ENCODE measurements around the gene ZRSR2. TPM values are rescaled to one million over a fixed set of nuclear protein-coding genes. Genes with fewer than 3 reads are reported as not detected.

The ZRSR2 gene
- total and polyA plus RNA-seq, 9 of the 15 experiments (the other 6 are each of a cell fraction or from before 2014, with no cell fraction given), result 3.5 to 19.5 (median 8.6) TPM

DNA sequence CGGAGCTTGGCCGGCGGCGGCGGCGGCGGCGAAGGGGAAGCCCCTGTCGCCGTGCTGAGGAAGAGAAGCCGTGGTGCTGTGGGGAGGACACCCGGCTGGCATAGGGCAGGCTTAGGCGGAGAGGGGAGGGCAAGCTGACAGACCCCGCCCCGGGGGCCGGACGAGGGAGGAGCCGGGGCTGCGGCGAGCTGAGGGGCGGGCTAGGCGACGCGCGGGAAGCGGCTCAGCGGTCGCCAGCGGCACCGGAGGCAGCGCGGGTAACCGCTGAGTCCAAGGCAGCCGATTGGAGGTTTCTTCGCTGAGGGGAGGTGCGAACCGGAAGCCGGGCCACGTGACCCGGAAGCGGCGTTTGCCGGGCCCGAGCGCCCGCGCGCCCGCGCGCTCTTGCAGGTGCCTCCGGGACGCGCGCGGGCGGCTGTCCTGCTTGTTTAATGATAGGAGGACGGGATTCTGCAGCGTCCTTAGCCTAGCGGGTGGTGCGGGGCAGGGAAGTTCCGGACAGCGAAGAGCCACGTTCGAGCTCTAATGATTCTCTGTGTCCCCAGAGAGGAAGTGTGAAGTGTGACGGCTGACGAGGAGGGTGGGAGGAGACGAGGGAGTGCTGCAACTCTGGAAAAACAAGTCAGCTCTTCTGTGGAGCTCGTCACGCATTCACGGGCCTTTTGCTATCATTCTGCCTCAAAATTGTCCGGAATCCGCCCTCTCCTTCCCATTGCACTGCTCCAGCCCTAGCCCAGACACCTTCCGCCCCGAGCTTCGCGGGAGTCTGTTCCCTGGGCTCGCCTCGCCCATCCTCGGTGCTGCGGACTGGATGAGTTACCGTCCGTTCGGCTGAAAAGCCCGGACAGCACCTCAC, 64.7 kb downstream of the ZRSR2 start, which contains the start of gene AP1S2:
TSS of gene AP1S2 (minus strand) at position 102 of the 856 bp plus-strand sequence. CDS start 2,289 bp downstream, outside the sequence.
- ATAC-seq, result peak; percentile 97
- peaks cover 11% of the 10 kb centered on the region for H3K79me2 ChIP-seq (ENCODE audit: control insufficient read depth, insufficient read depth, low read length)
- 1% methylated on average over 32 of the region's 85 CpGs for WGBS (ENCODE audit: insufficient coverage, low coverage, missing lambda C conversion rate)
- H3K9me3 ChIP-seq (replicated peaks; ENCODE audit: control insufficient read depth, insufficient read depth, low read depth, low read length), result no peaks in the 10 kb centered on the region
- H3K9ac ChIP-seq (ENCODE audit: insufficient read depth in 1 of 2, low read depth in 2 of 2, low read length in 2 of 2), result peak within 1 kb of the TSS; percentile 77 to 98
- peak within 1 kb of the TSS; percentile 95 for H2AFZ ChIP-seq (ENCODE audit: low read depth, low read length)
- DNase-seq (ENCODE audit: extremely low read depth in 1 of 4, low spot score in 3 of 4), result peak; percentile 83 to 94 (median 88)
- in situ Hi-C loops (cut with MboI), result no loop called here
- POLR2A ChIA-PET, result interaction anchor here (0.6 to 1.4 kb wide), 5 partner anchors 9 to 326 kb away, joined by 3 read pairs; no protein-coding TSS in a partner anchor
- H3K27me3 ChIP-seq (ENCODE audit: control insufficient read depth in 2 of 2, insufficient read depth in 2 of 2, low read length in 2 of 2), result no peaks in the 10 kb centered on the region
- intact Hi-C loops (cut with micrococcal nuclease), result loop anchor here (2.0 to 5.0 kb wide), 2 partner anchors 72 to 118 kb away; no protein-coding TSS in a partner anchor
- H3K4me2 ChIP-seq (ENCODE audit: insufficient read depth, low read length), result peak within 1 kb of the TSS; percentile 97
- peak within 1 kb of the TSS; percentile 70 for H3K4me3 ChIP-seq
- H3K9me1 ChIP-seq (ENCODE audit: control insufficient read depth, insufficient read depth, low read length), result no peaks in the 10 kb centered on the region
- peak within 1 kb of the TSS; percentile 85 for H3K27ac ChIP-seq (ENCODE audit: extremely low read depth, low read depth, low read length)
- CTCF ChIA-PET (ENCODE audit: low intra/inter-chr PET ratio), result no interaction called here
- TSS peak; percentile 83 for BruUV-seq (replicated peaks)
- peaks cover 0 to 8% of the 10 kb centered on the region in 2 experiments; a peak in 3 of 5 replicates for H3K4me1 ChIP-seq (replicated peaks in 1 of 2; ENCODE audit: control insufficient read depth in 2 of 2, insufficient read depth in 2 of 2, low read length in 2 of 2)
- H3K36me3 ChIP-seq (ENCODE audit: control insufficient read depth, insufficient read depth, low read length), result peaks cover 12% of the 10 kb centered on the region; the same call in 2 of the 3 replicates
- FAIRE-seq, result peak; percentile 74
- no peaks in the 10 kb centered on the region; the same call in 1 of the 2 replicates for H4K20me1 ChIP-seq (replicated peaks; ENCODE audit: control insufficient read depth, insufficient read depth, low read length)
- TF ChIP-seq MCM5 (IDR thresholded peaks at IDR 0.05; ENCODE audit: low read depth) (no peak), POLR2AphosphoS5 (IDR thresholded peaks at IDR 0.05; ENCODE audit: control insufficient read depth, insufficient read depth, low read depth, low read length) (peak; percentile 11), NFXL1 (CRISPR knock-in tag; IDR thresholded peaks at IDR 0.05) (no peak), NCOA4 (IDR thresholded peaks at IDR 0.05; ENCODE audit: partially characterized antibody) (no peak), ZNF436 (CRISPR knock-in tag; IDR thresholded peaks at IDR 0.05) (no peak), PKNOX1 (IDR thresholded peaks at IDR 0.05) (0 out of 2 replicates have a peak, but pooled peaks have one; percentile 12), NCOA1 (IDR thresholded peaks at IDR 0.05; ENCODE audit: low read depth) (no peak), ZNF354B (CRISPR knock-in tag; IDR thresholded peaks at IDR 0.05) (no peak), SREBF2 (CRISPR knock-in tag; IDR thresholded peaks at IDR 0.05) (no peak), HCFC1 (IDR thresholded peaks at IDR 0.05; ENCODE audit: low read depth, low read length) (peak; percentile 42; the same call in 1 of the 2 replicates), PTRF (tag; IDR thresholded peaks at IDR 0.05) (no peak), ZNF639 (CRISPR knock-in tag; conservative IDR thresholded peaks at IDR 0.05 in 1 of 2, IDR thresholded peaks at IDR 0.05 in 1 of 2) (peak in 1 of 2 experiments; percentile 83; a peak in 2 of 4 replicates), HDAC1 (IDR thresholded peaks at IDR 0.05) (no peak; a peak in 2 of 4 replicates), TAF9B (IDR thresholded peaks at IDR 0.05; ENCODE audit: partially characterized antibody) (peak; percentile 18)
- TF ChIP-seq, protein P1, sequence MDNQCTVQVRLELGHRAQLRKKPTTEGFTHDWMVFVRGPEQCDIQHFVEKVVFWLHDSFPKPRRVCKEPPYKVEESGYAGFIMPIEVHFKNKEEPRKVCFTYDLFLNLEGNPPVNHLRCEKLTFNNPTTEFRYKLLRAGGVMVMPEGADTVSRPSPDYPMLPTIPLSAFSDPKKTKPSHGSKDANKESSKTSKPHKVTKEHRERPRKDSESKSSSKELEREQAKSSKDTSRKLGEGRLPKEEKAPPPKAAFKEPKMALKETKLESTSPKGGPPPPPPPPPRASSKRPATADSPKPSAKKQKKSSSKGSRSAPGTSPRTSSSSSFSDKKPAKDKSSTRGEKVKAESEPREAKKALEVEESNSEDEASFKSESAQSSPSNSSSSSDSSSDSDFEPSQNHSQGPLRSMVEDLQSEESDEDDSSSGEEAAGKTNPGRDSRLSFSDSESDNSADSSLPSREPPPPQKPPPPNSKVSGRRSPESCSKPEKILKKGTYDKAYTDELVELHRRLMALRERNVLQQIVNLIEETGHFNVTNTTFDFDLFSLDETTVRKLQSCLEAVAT (IDR thresholded peaks at IDR 0.05), result no peak
- TF ChIP-seq, protein P2, sequence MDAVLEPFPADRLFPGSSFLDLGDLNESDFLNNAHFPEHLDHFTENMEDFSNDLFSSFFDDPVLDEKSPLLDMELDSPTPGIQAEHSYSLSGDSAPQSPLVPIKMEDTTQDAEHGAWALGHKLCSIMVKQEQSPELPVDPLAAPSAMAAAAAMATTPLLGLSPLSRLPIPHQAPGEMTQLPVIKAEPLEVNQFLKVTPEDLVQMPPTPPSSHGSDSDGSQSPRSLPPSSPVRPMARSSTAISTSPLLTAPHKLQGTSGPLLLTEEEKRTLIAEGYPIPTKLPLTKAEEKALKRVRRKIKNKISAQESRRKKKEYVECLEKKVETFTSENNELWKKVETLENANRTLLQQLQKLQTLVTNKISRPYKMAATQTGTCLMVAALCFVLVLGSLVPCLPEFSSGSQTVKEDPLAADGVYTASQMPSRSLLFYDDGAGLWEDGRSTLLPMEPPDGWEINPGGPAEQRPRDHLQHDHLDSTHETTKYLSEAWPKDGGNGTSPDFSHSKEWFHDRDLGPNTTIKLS (IDR thresholded peaks at IDR 0.05; ENCODE audit: borderline replicate concordance, low read depth), result peak; percentile 76
